Measurements from ENCODE around the gene PASK. TPM values are rescaled to one million over a fixed set of nuclear protein-coding genes. Genes with fewer than 3 reads are reported as not detected.
A peak's percentile ranks its signal among the peaks of the same experiment; 100 is the strongest.

PASK gene
- total and polyA plus RNA-seq, 4 experiments from 2014 or later: 38.2 to 309 (median 170) TPM

- H3K4me1 ChIP-seq (ENCODE audit: insufficient read depth, low read length): no peaks in the 10 kb centered on the region
- CTCF ChIA-PET (ENCODE audit: partially characterized antibody): interaction anchor here (2.0 kb wide), 1 partner anchor 101 kb away, joined by 5 read pairs; no protein-coding TSS in a partner anchor
- H3K27ac ChIP-seq (ENCODE audit: low read depth, low read length): no peak overlapping the region
- H3K9me3 ChIP-seq (ENCODE audit: control insufficient read depth in 1 of 2, low read length in 2 of 2): no peaks in the 10 kb centered on the region
- no peaks in the 10 kb centered on the region for H3K27me3 ChIP-seq (ENCODE audit: insufficient read depth, low read length)
- intact Hi-C loops (cut with micrococcal nuclease): no loop called here
- H3K36me3 ChIP-seq (ENCODE audit: insufficient read depth, low read length): peaks cover 32% of the 10 kb centered on the region
- POLR2A ChIA-PET (ENCODE audit: partially characterized antibody): interaction anchor here (2.3 kb wide), 1 partner anchor 10 kb away, joined by 5 read pairs; the partner anchor contains the start of gene ANO7
- H3K4me1 Mint-ChIP-seq: peaks cover 0 to under 1% (median 0%) of the 10 kb centered on the region in 4 donors
- H3K36me3 Mint-ChIP-seq: peaks cover 44 to 54% of the 10 kb centered on the region in 2 donors
- no peaks in the 10 kb centered on the region for H3K27me3 Mint-ChIP-seq
- no peak for DNase-seq
- H3K27ac Mint-ChIP-seq: peak overlapping the region in 1 of 7 donors; percentile 43
- H3K4me3 ChIP-seq (ENCODE audit: low read length in 2 of 2): no peak overlapping the region
- no peak overlapping the region for H3K4me3 Mint-ChIP-seq
- no peaks in the 10 kb centered on the region for H3K9me3 Mint-ChIP-seq
These were observed 29.7 kb upstream of the PASK start for GRCh38 chr2:241178961-241179360.

DNA sequence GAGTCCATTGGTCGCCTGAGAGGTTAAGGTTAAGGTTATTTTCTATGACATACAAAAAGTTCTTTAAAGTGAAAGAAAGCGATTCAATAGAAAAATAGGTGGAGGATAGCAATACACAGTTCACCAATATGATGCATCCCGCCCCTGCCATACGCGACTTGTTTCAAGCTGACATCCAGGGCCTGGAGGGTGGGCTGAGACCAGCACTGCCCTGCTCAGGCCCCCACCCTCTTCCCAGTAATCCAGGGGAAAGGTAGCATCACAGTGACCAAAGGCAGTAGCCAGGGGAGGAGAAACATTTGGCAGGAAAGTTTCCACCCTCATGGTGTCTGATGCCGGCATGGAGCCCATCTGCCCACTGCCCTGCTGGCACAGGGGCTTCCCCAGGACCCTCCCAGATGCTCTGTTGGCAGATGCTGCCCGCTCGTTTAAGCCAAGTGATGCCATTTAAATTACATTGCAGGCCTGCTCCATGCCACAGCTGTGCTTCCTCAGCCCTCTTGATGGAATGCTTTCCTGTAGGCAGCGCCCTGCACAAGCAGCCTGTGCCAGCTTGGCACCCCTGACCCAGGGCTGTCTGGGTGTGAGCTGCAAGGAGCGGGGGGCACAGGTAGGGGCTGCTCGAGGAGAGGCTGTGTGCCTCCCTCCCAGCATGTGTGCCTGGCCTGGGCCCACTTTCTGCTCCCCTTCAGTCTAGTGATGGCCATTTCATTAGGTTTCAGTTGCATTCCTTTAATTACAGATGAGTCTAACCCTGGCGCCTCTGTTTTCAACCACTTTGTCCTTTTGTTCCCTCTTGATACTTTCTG, 28.5 kb upstream of the PASK start:
- Mint-ChIP-seq H3K27me3 (no peaks in the 10 kb centered on the region), H3K4me1 (peaks cover 0 to 5% (median under 1%) of the 10 kb centered on the region in 4 donors), H3K27ac (peak overlapping the region in 1 of 7 donors; percentile 35), H3K9me3 (peaks cover 0 to 5% (median 0%) of the 10 kb centered on the region in 8 donors), H3K36me3 (peaks cover 49 to 57% of the 10 kb centered on the region in 2 donors), H3K4me3 (no peak overlapping the region)
- intact Hi-C loops (cut with micrococcal nuclease): no loop called here
- Histone ChIP-seq H3K4me3 (ENCODE audit: low read length in 2 of 2) (no peak overlapping the region), H3K27ac (ENCODE audit: low read depth, low read length) (no peak overlapping the region), H3K4me1 (ENCODE audit: insufficient read depth, low read length) (no peaks in the 10 kb centered on the region), H3K27me3 (ENCODE audit: insufficient read depth, low read length) (no peaks in the 10 kb centered on the region), H3K9me3 (ENCODE audit: control insufficient read depth in 1 of 2, low read length in 2 of 2) (no peaks in the 10 kb centered on the region), H3K36me3 (ENCODE audit: insufficient read depth, low read length) (peaks cover 24% of the 10 kb centered on the region)
- ChIA-PET POLR2A (ENCODE audit: partially characterized antibody) (no interaction called here), CTCF (ENCODE audit: partially characterized antibody) (interaction anchor here (0.8 kb wide), 1 partner anchor 9 kb away, joined by 4 read pairs; no protein-coding TSS in a partner anchor)
- DNase-seq: no peak

DNA sequence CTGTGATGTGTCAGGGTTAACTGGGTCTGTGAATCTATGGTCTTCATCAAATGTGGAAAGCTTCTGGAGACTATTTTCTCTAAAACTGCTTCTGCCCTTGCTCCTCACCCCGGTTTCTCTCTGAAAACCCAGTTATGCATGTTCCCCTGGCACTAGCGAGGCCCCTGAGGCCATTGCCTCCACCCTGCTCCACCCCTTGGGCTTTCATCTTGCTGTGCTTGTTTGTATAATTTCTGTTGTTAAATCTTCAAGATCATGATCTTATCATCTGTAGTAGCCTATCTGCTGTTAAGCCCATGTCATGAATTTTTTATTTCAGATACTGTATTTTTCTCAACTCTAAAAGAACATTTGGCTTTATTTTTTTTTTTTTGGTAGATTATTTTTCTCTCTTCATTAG, 24.3 kb upstream of the PASK start:
- peaks cover 0 to 5% (median under 1%) of the 10 kb centered on the region in 4 donors for H3K4me1 Mint-ChIP-seq
- H3K36me3 Mint-ChIP-seq: peaks cover 59 to 68% of the 10 kb centered on the region in 2 donors
- H3K27ac ChIP-seq (ENCODE audit: low read depth, low read length): no peak overlapping the region
- ChIA-PET POLR2A (ENCODE audit: partially characterized antibody) (interaction anchor here (0.7 kb wide), 1 partner anchor 129 kb away, joined by 5 read pairs; no protein-coding TSS in a partner anchor), CTCF (ENCODE audit: partially characterized antibody) (interaction anchor here (1.3 kb wide), 1 partner anchor 322 kb away, joined by 4 read pairs; no protein-coding TSS in a partner anchor)
- peaks cover 0 to 7% of the 10 kb centered on the region in 2 donors for H3K9me3 ChIP-seq (ENCODE audit: control insufficient read depth in 1 of 2, low read length in 2 of 2)
- no peaks in the 10 kb centered on the region for H3K27me3 Mint-ChIP-seq
- no peak overlapping the region for H3K4me3 ChIP-seq (ENCODE audit: low read length in 2 of 2)
- peaks cover 43% of the 10 kb centered on the region for H3K36me3 ChIP-seq (ENCODE audit: insufficient read depth, low read length)
- no peaks in the 10 kb centered on the region for H3K27me3 ChIP-seq (ENCODE audit: insufficient read depth, low read length)
- no peaks in the 10 kb centered on the region for H3K4me1 ChIP-seq (ENCODE audit: insufficient read depth, low read length)
- DNase-seq: no peak
- peak overlapping the region in 2 of 7 donors; percentile 31 to 69 for H3K27ac Mint-ChIP-seq
- intact Hi-C loops (cut with micrococcal nuclease): no loop called here
- no peak overlapping the region for H3K4me3 Mint-ChIP-seq
- H3K9me3 Mint-ChIP-seq: peaks cover 0 to 20% (median 14%) of the 10 kb centered on the region in 8 donors

- CTCF ChIA-PET (ENCODE audit: partially characterized antibody): interaction anchor here (1.5 kb wide), 1 partner anchor 9 kb away, joined by 4 read pairs; no protein-coding TSS in a partner anchor
- Mint-ChIP-seq H3K4me3 (no peak overlapping the region), H3K27me3 (no peaks in the 10 kb centered on the region), H3K9me3 (peaks cover 0 to 17% (median 14%) of the 10 kb centered on the region in 8 donors), H3K4me1 (peaks cover 0 to 2% (median 0%) of the 10 kb centered on the region in 4 donors), H3K36me3 (peaks cover 61 to 69% of the 10 kb centered on the region in 2 donors), H3K27ac (no peak overlapping the region)
- POLR2A ChIA-PET (ENCODE audit: partially characterized antibody): no interaction called here
- Histone ChIP-seq H3K4me1 (ENCODE audit: insufficient read depth, low read length) (no peaks in the 10 kb centered on the region), H3K27me3 (ENCODE audit: insufficient read depth, low read length) (no peaks in the 10 kb centered on the region), H3K36me3 (ENCODE audit: insufficient read depth, low read length) (peaks cover 68% of the 10 kb centered on the region), H3K4me3 (ENCODE audit: low read length in 2 of 2) (no peak overlapping the region), H3K9me3 (ENCODE audit: control insufficient read depth in 1 of 2, low read length in 2 of 2) (peaks cover 0 to 7% of the 10 kb centered on the region in 2 donors), H3K27ac (ENCODE audit: low read depth, low read length) (no peak overlapping the region)
- intact Hi-C loops (cut with micrococcal nuclease): no loop called here
- DNase-seq: no peak
These were observed 19.1 kb upstream of the PASK start for GRCh38 chr2:241168366-241168765.

DNA sequence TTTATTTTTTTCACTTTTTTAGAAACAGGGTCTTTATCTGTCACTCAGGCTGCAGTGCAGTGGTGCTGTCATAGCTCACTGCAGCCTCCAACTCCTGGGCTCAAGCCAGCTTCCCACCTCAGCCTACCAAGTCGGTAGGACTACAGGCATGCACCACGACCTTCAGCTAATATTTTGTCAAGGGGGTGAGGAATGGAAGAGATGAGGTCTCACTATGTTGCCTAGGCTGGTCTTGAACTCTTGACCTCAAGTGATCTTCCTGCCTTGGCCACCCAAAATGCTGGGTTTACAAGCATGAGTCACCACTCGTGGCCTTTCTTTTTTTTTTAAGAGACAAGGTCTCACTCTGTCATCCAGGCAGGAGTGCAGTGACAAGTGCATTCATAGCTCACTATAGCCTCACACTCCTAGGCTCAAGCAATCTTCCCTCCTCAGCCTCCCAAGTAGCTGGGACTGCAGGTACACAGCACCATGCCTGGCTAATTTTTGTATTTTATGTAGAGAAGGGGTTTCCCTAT, 14.4 kb upstream of the PASK start:
- Mint-ChIP-seq H3K4me3 (no peak overlapping the region), H3K36me3 (peaks cover 38 to 60% of the 10 kb centered on the region in 2 donors), H3K27ac (no peak overlapping the region), H3K9me3 (no peaks in the 10 kb centered on the region), H3K27me3 (no peaks in the 10 kb centered on the region), H3K4me1 (peaks cover 0 to 2% (median 0%) of the 10 kb centered on the region in 4 donors)
- Histone ChIP-seq H3K4me3 (ENCODE audit: low read length in 2 of 2) (no peak overlapping the region), H3K27ac (ENCODE audit: low read depth, low read length) (no peak overlapping the region), H3K27me3 (ENCODE audit: insufficient read depth, low read length) (no peaks in the 10 kb centered on the region), H3K9me3 (ENCODE audit: control insufficient read depth in 1 of 2, low read length in 2 of 2) (no peaks in the 10 kb centered on the region), H3K36me3 (ENCODE audit: insufficient read depth, low read length) (peaks cover 49% of the 10 kb centered on the region), H3K4me1 (ENCODE audit: insufficient read depth, low read length) (no peaks in the 10 kb centered on the region)
- DNase-seq: no peak
- ChIA-PET CTCF (ENCODE audit: partially characterized antibody) (no interaction called here), POLR2A (ENCODE audit: partially characterized antibody) (interaction anchor here (2.0 kb wide), 1 partner anchor 14 kb away, joined by 6 read pairs; the partner anchor contains the start of gene PASK)
- intact Hi-C loops (cut with micrococcal nuclease): no loop called here

GRCh38 chr2:241161646-241162281, 12.5 kb upstream of the PASK start:
- intact Hi-C loops (cut with micrococcal nuclease): no loop called here
- H3K4me3 Mint-ChIP-seq: no peak overlapping the region
- H3K27ac Mint-ChIP-seq: peak overlapping the region in 2 of 7 donors; percentile 2 to 4
- no peaks in the 10 kb centered on the region for H3K9me3 Mint-ChIP-seq
- CTCF ChIA-PET (ENCODE audit: partially characterized antibody): no interaction called here
- Histone ChIP-seq H3K36me3 (ENCODE audit: insufficient read depth, low read length) (peaks cover 45% of the 10 kb centered on the region), H3K4me3 (ENCODE audit: low read length in 2 of 2) (no peak overlapping the region), H3K4me1 (ENCODE audit: insufficient read depth, low read length) (no peaks in the 10 kb centered on the region), H3K27ac (ENCODE audit: low read depth, low read length) (no peak overlapping the region), H3K9me3 (ENCODE audit: control insufficient read depth in 1 of 2, low read length in 2 of 2) (no peaks in the 10 kb centered on the region), H3K27me3 (ENCODE audit: insufficient read depth, low read length) (no peaks in the 10 kb centered on the region)
- peaks cover 33 to 61% of the 10 kb centered on the region in 2 donors for H3K36me3 Mint-ChIP-seq
- POLR2A ChIA-PET (ENCODE audit: partially characterized antibody): no interaction called here
- DNase-seq: no peak
- peaks cover 0 to 3% (median under 1%) of the 10 kb centered on the region in 4 donors for H3K4me1 Mint-ChIP-seq
- H3K27me3 Mint-ChIP-seq: no peaks in the 10 kb centered on the region

DNA sequence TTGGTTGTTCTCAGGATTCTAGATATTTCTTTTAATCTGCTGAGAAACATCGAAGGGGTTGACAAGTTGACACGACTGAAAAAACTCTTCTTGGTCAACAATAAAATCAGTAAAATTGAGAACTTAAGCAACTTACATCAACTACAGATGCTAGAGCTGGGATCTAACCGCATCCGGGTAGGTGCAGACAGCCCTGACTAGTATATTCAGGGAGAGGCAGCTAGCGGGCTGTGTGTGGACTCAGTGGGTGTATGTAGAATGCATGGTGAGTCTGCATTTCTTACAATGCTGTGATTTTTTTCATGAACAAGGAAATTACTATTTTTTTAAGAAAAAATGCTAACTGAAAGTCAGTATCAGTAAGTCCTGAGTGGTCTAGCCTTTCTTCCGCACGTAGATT, 11.0 kb upstream of the PASK start:
- H3K4me1 ChIP-seq (ENCODE audit: insufficient read depth, low read length): no peaks in the 10 kb centered on the region
- no peak overlapping the region for H3K27ac Mint-ChIP-seq
- intact Hi-C loops (cut with micrococcal nuclease): no loop called here
- no peaks in the 10 kb centered on the region for H3K9me3 ChIP-seq (ENCODE audit: control insufficient read depth in 1 of 2, low read length in 2 of 2)
- no peak overlapping the region for H3K4me3 ChIP-seq (ENCODE audit: low read length in 2 of 2)
- CTCF ChIA-PET (ENCODE audit: partially characterized antibody): no interaction called here
- peaks cover 0 to 3% (median 2%) of the 10 kb centered on the region in 4 donors for H3K4me1 Mint-ChIP-seq
- H3K27ac ChIP-seq (ENCODE audit: low read depth, low read length): no peak overlapping the region
- H3K36me3 Mint-ChIP-seq: peaks cover 29 to 62% of the 10 kb centered on the region in 2 donors
- H3K36me3 ChIP-seq (ENCODE audit: insufficient read depth, low read length): peaks cover 38% of the 10 kb centered on the region
- no peaks in the 10 kb centered on the region for H3K27me3 Mint-ChIP-seq
- DNase-seq: no peak
- POLR2A ChIA-PET (ENCODE audit: partially characterized antibody): no interaction called here
- no peak overlapping the region for H3K4me3 Mint-ChIP-seq
- no peaks in the 10 kb centered on the region for H3K9me3 Mint-ChIP-seq
- H3K27me3 ChIP-seq (ENCODE audit: insufficient read depth, low read length): no peaks in the 10 kb centered on the region

Measured in CD4-positive, alpha-beta memory T cell (primary cell).